Keratinocyte (primary cell): Measurements from ENCODE around the gene OR2A7. TPM values are rescaled to one million over a fixed set of nuclear protein-coding genes. Genes with fewer than 3 reads are reported as not detected.
"Not testable (repeated sequence)": the region's sequence is repeated elsewhere in the genome, so short reads cannot be mapped to it uniquely, and the experiment has no call there.

Experiments used
- DNase-seq: peaks from one replicate; pipeline ENCODE4 v3.0.0-alpha.2; 2011; ENCODE audit warnings: low read depth, missing footprints, low spot score
- FAIRE-seq: peaks from 2 replicates; lab custom pipeline; 2011; peaks lifted over from hg19 to GRCh38; lab: Jason Lieb, UNC
- H2AFZ ChIP-seq: 2 replicates; pipeline ENCODE4 v1.6.0; 2012; ENCODE audit warnings: low read length, control low read depth, inconsistent platforms; ENCODE audit not compliant: control insufficient read depth
- H3K27ac ChIP-seq: 2 replicates; pipeline ENCODE4 v1.5.1; 2011; ENCODE audit warnings: low read length; ENCODE audit not compliant: control insufficient read depth, insufficient read depth
- H3K27me3 ChIP-seq: 3 replicates; pipeline ENCODE4 v1.6.0; 2011; ENCODE audit warnings: low read length; ENCODE audit not compliant: control insufficient read depth, insufficient read depth; ENCODE audit errors: extremely low read depth
- H3K36me3 ChIP-seq, 2 experiments: 2 replicates in 1 of 2; 3 replicates in 1 of 2; pipeline ENCODE4 v1.5.1; 2011; ENCODE audit warnings: low read length in 2 of 2, mild to moderate bottlenecking in 1 of 2; ENCODE audit not compliant: control insufficient read depth in 2 of 2, insufficient read depth in 2 of 2; ENCODE audit errors: extremely low read depth in 1 of 2
- H3K4me1 ChIP-seq: 3 replicates; pipeline ENCODE4 v1.5.1; 2011; ENCODE audit warnings: low read length; ENCODE audit not compliant: control insufficient read depth, insufficient read depth; ENCODE audit errors: extremely low read depth
- H3K4me2 ChIP-seq: 3 replicates; pipeline ENCODE4 v1.6.0; 2011; ENCODE audit warnings: low read depth, low read length; ENCODE audit not compliant: control insufficient read depth, insufficient read depth; ENCODE audit errors: extremely low read depth
- H3K4me3 ChIP-seq, 3 experiments: fragments of 200-600 bp in 1 of 3; sonication (generic) in 1 of 3; 2 replicates in 2 of 3; 3 replicates in 1 of 3; pipeline ENCODE4 v1.5.1; 2011 to 2016; ENCODE audit warnings: low read length in 3 of 3, mild to moderate bottlenecking in 3 of 3, control low read depth in 2 of 3, inconsistent platforms in 1 of 3, low read depth in 1 of 3, mixed read lengths in 1 of 3, mixed run types in 1 of 3, moderate library complexity in 1 of 3; ENCODE audit not compliant: control insufficient read depth in 2 of 3, insufficient read depth in 2 of 3; ENCODE audit errors: extremely low read depth in 1 of 3
- H3K79me2 ChIP-seq: 2 replicates; pipeline ENCODE4 v1.6.0; 2012; ENCODE audit warnings: low read length; ENCODE audit not compliant: control insufficient read depth, insufficient read depth
- H3K9ac ChIP-seq: 3 replicates; pipeline ENCODE4 v1.6.0; 2011; ENCODE audit warnings: low read length; ENCODE audit not compliant: control insufficient read depth, insufficient read depth; ENCODE audit errors: extremely low read depth
- H3K9me1 ChIP-seq: 3 replicates; pipeline ENCODE4 v1.6.0; 2011; ENCODE audit warnings: low read length; ENCODE audit not compliant: control insufficient read depth, insufficient read depth; ENCODE audit errors: extremely low read depth
- H3K9me3 ChIP-seq: 2 replicates; pipeline ENCODE4 v1.5.1; 2012; ENCODE audit warnings: low read depth, low read length; ENCODE audit not compliant: control insufficient read depth
- H4K20me1 ChIP-seq: 3 replicates; pipeline ENCODE4 v1.6.0; 2011; ENCODE audit warnings: low read length; ENCODE audit not compliant: control insufficient read depth, insufficient read depth; ENCODE audit errors: extremely low read depth
- dilution Hi-C: fragments of 300-500 bp; cut with MboI; formaldehyde crosslinking; loops from one replicate; pipeline ENCODE4 v1.7.0; 2020; ENCODE audit warnings: low sequenced_read_pairs; ENCODE audit not compliant: extremely low pct_ligation_motif_present
- polyA minus RNA-seq, 3 experiments: library from RNA; depleted of rRNA, polyadenylated mRNA; stranded (reverse); fragments of >200 nt; gene quantifications; 1 replicate in 1 of 3; 2 replicates in 1 of 3; 3 replicates in 1 of 3; pipeline ENCODE4 v1.2.3, GENCODE V29; 2011
- polyA plus RNA-seq, 5 experiments: library from polyadenylated mRNA; depleted of rRNA in 3 of 5; stranded (reverse) in 3 of 5; stranded (forward) in 1 of 5; unstranded in 1 of 5; fragments of >200 nt; gene quantifications; 1 replicate in 1 of 5; 2 replicates in 3 of 5; 3 replicates in 1 of 5; pipeline versions ENCODE4 v1.2.1 to v1.2.3, GENCODE V29; 2011 to 2012; ENCODE audit warnings: missing spikeins in 2 of 5, low read depth in 1 of 5, low replicate concordance in 1 of 5

OR2A7 gene
- polyA plus RNA-seq (3.6 to 5.5 TPM (median 5.5 TPM) in 3 replicates), polyA minus RNA-seq (17.2 to 45.2 TPM (median 22.5 TPM) in 3 replicates)
- polyA plus RNA-seq (2011; ENCODE audit: low read depth): 1.3 TPM
- 4.3 and 4.9 TPM in 2 replicates for polyA plus RNA-seq (2011; cell fraction: cytosol; rRNA removed)
- 20.5 and 25.9 TPM in 2 replicates for polyA plus RNA-seq (2011; cell fraction: nucleus; rRNA removed)
- 3.6 and 6.7 TPM in 2 replicates for polyA plus RNA-seq (2012; ENCODE audit: low replicate concordance)
- 3.6 TPM for polyA minus RNA-seq (2011; cell fraction: cytosol; rRNA and poly(A)+ RNA removed)
- 11.3 and 23.0 TPM in 2 replicates for polyA minus RNA-seq (2011; cell fraction: nucleus; rRNA and poly(A)+ RNA removed)

GRCh38 chr7:144264692-144265091, at the start of gene OR2A7:
TSS of gene OR2A7 (minus strand) at chr7:144264792. CDS start at chr7:144259628, 5,164 bp downstream.
- H3K9ac ChIP-seq, H3K27me3 ChIP-seq, H3K79me2 ChIP-seq, H3K4me2 ChIP-seq, FAIRE-seq, H4K20me1 ChIP-seq, H3K36me3 ChIP-seq, H3K27ac ChIP-seq, DNase-seq, H3K9me3 ChIP-seq, H2AFZ ChIP-seq, H3K4me3 ChIP-seq, dilution Hi-C loops, H3K9me1 ChIP-seq, H3K4me1 ChIP-seq: not testable (repeated sequence)

- H3K36me3 ChIP-seq, H3K9ac ChIP-seq, dilution Hi-C loops, H3K79me2 ChIP-seq, DNase-seq, H3K4me3 ChIP-seq, H4K20me1 ChIP-seq, H3K4me2 ChIP-seq, H3K27me3 ChIP-seq, H3K27ac ChIP-seq, H3K9me1 ChIP-seq, FAIRE-seq, H3K9me3 ChIP-seq, H2AFZ ChIP-seq, H3K4me1 ChIP-seq: not testable (repeated sequence)
Measured at GRCh38 chr7:144311872-144312469, 47.4 kb upstream of the OR2A7 start, which contains the start of gene OR2A1. TSS of gene OR2A1 (plus strand) at chr7:144312419. CDS start at chr7:144318125, 5,706 bp downstream.

DNA sequence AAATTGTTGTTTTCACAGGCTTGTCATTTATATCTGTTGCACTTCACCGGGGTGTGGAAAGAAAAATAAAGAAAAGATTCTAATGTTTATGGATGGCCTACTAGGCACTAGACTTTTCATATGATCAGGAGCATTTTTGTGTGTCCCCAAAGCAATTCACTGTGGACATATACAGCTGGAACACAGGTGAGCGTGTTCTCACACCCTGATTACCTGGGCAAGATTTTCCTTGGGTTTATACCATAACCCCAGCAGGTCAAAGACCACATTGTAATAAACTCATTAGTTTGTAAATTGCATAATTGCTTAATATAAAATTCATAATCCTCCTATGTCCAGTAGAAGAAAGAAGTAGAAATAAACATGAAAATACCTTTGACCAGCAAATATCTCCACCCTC, 46.6 kb upstream of the OR2A7 start:
- H3K9ac ChIP-seq, FAIRE-seq, dilution Hi-C loops: not testable (repeated sequence)

DNA sequence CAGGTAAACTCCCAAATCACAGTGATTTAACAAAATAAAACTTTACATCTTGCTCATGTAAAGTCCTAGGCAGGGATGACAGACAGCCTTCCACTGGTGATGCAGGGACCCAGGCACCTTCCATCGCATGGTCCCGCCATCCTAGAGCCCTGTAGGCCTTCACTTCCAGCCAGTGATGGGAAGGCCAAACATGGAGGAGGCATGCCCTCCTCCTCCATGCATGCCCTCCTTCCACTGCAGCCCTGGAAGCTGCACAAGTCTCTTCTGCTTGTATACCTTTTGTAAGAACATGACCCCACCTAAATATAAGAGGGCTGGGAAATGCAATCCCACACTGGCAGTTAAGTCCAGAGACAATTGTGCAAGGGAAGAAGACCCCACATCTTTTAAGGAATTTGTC, 45.1 kb upstream of the OR2A7 start:
- H3K9me3 ChIP-seq, H3K79me2 ChIP-seq, dilution Hi-C loops, H3K27ac ChIP-seq, H4K20me1 ChIP-seq, H2AFZ ChIP-seq, H3K4me3 ChIP-seq, H3K36me3 ChIP-seq, H3K4me2 ChIP-seq, H3K9ac ChIP-seq, H3K4me1 ChIP-seq, H3K27me3 ChIP-seq, FAIRE-seq, DNase-seq, H3K9me1 ChIP-seq: not testable (repeated sequence)

More for the DNA sequence above, 46.6 kb upstream of the OR2A7 start:
- not testable (repeated sequence) for H3K27me3 ChIP-seq, H3K4me2 ChIP-seq, H2AFZ ChIP-seq, H3K27ac ChIP-seq, DNase-seq, H3K4me1 ChIP-seq, H3K36me3 ChIP-seq, H3K9me1 ChIP-seq, H3K4me3 ChIP-seq, H3K9me3 ChIP-seq, H4K20me1 ChIP-seq, H3K79me2 ChIP-seq

DNA sequence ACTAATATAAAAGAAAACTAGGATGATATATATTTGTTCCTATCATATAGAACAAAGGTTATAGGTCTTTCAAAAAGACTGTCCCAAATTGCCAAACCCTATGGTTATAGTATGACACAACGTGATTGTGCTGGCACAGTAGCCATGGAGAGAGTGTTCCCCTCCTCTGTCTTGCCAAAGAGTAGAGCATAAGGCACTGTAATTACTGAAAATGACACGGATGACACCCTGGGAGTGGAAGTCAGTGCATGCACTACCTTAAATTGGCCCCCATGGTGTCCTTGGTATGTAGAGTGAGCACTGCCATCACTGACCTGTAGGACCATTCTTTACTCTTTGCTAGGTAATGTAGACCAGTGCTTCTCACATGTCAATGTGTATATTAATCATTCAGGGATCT, 40.6 kb upstream of the OR2A7 start:
- FAIRE-seq, H3K27me3 ChIP-seq, H3K9me3 ChIP-seq, H3K9me1 ChIP-seq, DNase-seq, H3K27ac ChIP-seq, H3K4me1 ChIP-seq, H3K9ac ChIP-seq, dilution Hi-C loops, H3K79me2 ChIP-seq, H3K4me2 ChIP-seq, H4K20me1 ChIP-seq, H3K4me3 ChIP-seq, H3K36me3 ChIP-seq, H2AFZ ChIP-seq: not testable (repeated sequence)
